SK-N-SH treated with all-trans-retinoic acid at 6 μM for 48 hours (cell line): ENCODE measurements around the gene SLC6A20.

Experiments
- ATAC-seq: fragments of 200-7000 bp; cut with Tn5 transposase; 3 replicates; pipeline ENCODE4 v1.9.1; 2020; ENCODE audit warnings: mild to moderate bottlenecking, moderate library complexity
- ARNTL ChIP-seq: fragments of 450-650 bp; formaldehyde crosslinking; IDR thresholded peaks from 2 replicates; pipeline ENCODE4 v1.5.0; 2020; ENCODE audit warnings: low read depth, mild to moderate bottlenecking, moderate library complexity, borderline replicate concordance
- BACH2 ChIP-seq: fragments of 250-450 bp; sonication (Bioruptor Pico); IDR thresholded peaks from 2 replicates; pipeline ENCODE4 v1.9.0; 2021; ENCODE audit warnings: mild to moderate bottlenecking, borderline replicate concordance
- CREB5 ChIP-seq: fragments of 250-450 bp; sonication (Bioruptor Pico); IDR thresholded peaks from 2 replicates; pipeline ENCODE4 v1.5.1; 2020; ENCODE audit warnings: low read depth, mild to moderate bottlenecking, moderate library complexity
- CSDC2 ChIP-seq: fragments of 250-450 bp; sonication (Bioruptor Pico); IDR thresholded peaks from 2 replicates; pipeline ENCODE4 v1.5.0; 2020; ENCODE audit warnings: mild to moderate bottlenecking, moderate library complexity
- CSRNP3 ChIP-seq: fragments of 250-450 bp; sonication (Bioruptor Pico); IDR thresholded peaks from 2 replicates; pipeline ENCODE4 v1.5.1; 2021; ENCODE audit warnings: mild to moderate bottlenecking, moderate library complexity
- ESRRG ChIP-seq: fragments of 250-450 bp; sonication (Bioruptor Pico); IDR thresholded peaks from 2 replicates; pipeline ENCODE4 v1.6.1; 2021; ENCODE audit warnings: mild to moderate bottlenecking
- ISL1 ChIP-seq: fragments of 250-450 bp; sonication (Bioruptor Pico); IDR thresholded peaks from 2 replicates; pipeline ENCODE4 v2.1.2; 2022; ENCODE audit warnings: mild to moderate bottlenecking, moderate library complexity
- OSR1 ChIP-seq: fragments of 250-450 bp; sonication (Bioruptor Pico); IDR thresholded peaks from 2 replicates; pipeline ENCODE4 v1.8.0; 2022; ENCODE audit warnings: moderate library complexity, mild to moderate bottlenecking, inconsistent platforms
- POU6F1 ChIP-seq: fragments of 250-450 bp; sonication (Bioruptor Pico); IDR thresholded peaks from 2 replicates; pipeline ENCODE4 v1.8.0; 2021; ENCODE audit warnings: low read depth, mild to moderate bottlenecking, moderate library complexity, borderline replicate concordance
- PPARA ChIP-seq: fragments of 250-450 bp; sonication (Bioruptor Pico); IDR thresholded peaks from 2 replicates; pipeline ENCODE4 v1.5.0; 2020; ENCODE audit warnings: mild to moderate bottlenecking, borderline replicate concordance
- RARB ChIP-seq: fragments of 250-450 bp; sonication (Bioruptor Pico); IDR thresholded peaks from 2 replicates; pipeline ENCODE4 v1.8.0; 2021; ENCODE audit warnings: mild to moderate bottlenecking, moderate library complexity
- SNAI2 ChIP-seq: fragments of 250-450 bp; sonication (Bioruptor Pico); IDR thresholded peaks from 2 replicates; pipeline ENCODE4 v1.5.0; 2020; ENCODE audit warnings: mild to moderate bottlenecking, moderate library complexity
- TCF4 ChIP-seq: fragments of 250-450 bp; sonication (Bioruptor Pico); IDR thresholded peaks from 2 replicates; pipeline ENCODE4 v1.8.0; 2021; ENCODE audit warnings: mild to moderate bottlenecking, moderate library complexity, borderline replicate concordance
- TOX ChIP-seq: fragments of 250-450 bp; sonication (Bioruptor Pico); IDR thresholded peaks from 2 replicates; pipeline ENCODE4 v1.8.0; 2021; ENCODE audit warnings: mild to moderate bottlenecking, moderate library complexity, borderline replicate concordance
- TSHZ2 ChIP-seq: fragments of 250-450 bp; sonication (Bioruptor Pico); IDR thresholded peaks from 2 replicates; pipeline ENCODE4 v1.5.0; 2020; ENCODE audit warnings: mild to moderate bottlenecking, moderate library complexity
- ZC3H10 ChIP-seq: fragments of 250-450 bp; sonication (Bioruptor Pico); IDR thresholded peaks from 2 replicates; pipeline ENCODE4 v1.5.1; 2021; ENCODE audit warnings: mild to moderate bottlenecking, moderate library complexity
- ZFP3 ChIP-seq: fragments of 250-450 bp; sonication (Bioruptor Pico); IDR thresholded peaks from 2 replicates; pipeline ENCODE4 v1.5.0; 2020; ENCODE audit warnings: mild to moderate bottlenecking, moderate library complexity
- ZFP30 ChIP-seq: fragments of 450-650 bp; formaldehyde crosslinking; IDR thresholded peaks from 2 replicates; pipeline ENCODE4 v1.5.0; 2022; ENCODE audit warnings: mild to moderate bottlenecking, moderate library complexity
- ZNF565 ChIP-seq: fragments of 450-650 bp; formaldehyde crosslinking; conservative IDR thresholded peaks from 2 replicates; pipeline ENCODE4 v1.5.0; 2020; ENCODE audit warnings: low read depth, mild to moderate bottlenecking, moderate library complexity
- ZNF70 ChIP-seq: fragments of 450-650 bp; formaldehyde crosslinking; IDR thresholded peaks from 2 replicates; pipeline ENCODE4 v1.5.0; 2020; ENCODE audit warnings: mild to moderate bottlenecking, moderate library complexity
- ZNF8 ChIP-seq: fragments of 450-650 bp; formaldehyde crosslinking; IDR thresholded peaks from 2 replicates; pipeline ENCODE4 v1.5.0; 2020; ENCODE audit warnings: mild to moderate bottlenecking, moderate library complexity

SLC6A20 gene

GRCh38 chr3:45774581-45775521 lies 21.5 kb downstream of the SLC6A20 start:
- TF ChIP-seq CSRNP3 (CRISPR knock-in tag) (no peak), ZFP3 (CRISPR knock-in tag) (no peak), ZFP30 (CRISPR knock-in tag) (no peak), SNAI2 (CRISPR knock-in tag) (no peak), ARNTL (CRISPR knock-in tag) (no peak), ESRRG (CRISPR knock-in tag) (no peak), ZNF70 (no peak), PPARA (no peak), RARB (CRISPR knock-in tag) (no peak), ZNF8 (CRISPR knock-in tag) (no peak), CREB5 (CRISPR knock-in tag) (no peak), TCF4 (CRISPR knock-in tag) (no peak), TSHZ2 (CRISPR knock-in tag) (no peak), BACH2 (no peak), ZNF565 (CRISPR knock-in tag) (no peak), ZC3H10 (no peak), ISL1 (CRISPR knock-in tag) (no peak), TOX (no peak)
- ATAC-seq, result no peak

GRCh38 chr3:45773714-45774449 lies 22.5 kb downstream of the SLC6A20 start:
- ATAC-seq, result no peak
- TF ChIP-seq CSRNP3 (CRISPR knock-in tag) (no peak), ZC3H10 (no peak), ARNTL (CRISPR knock-in tag) (no peak), TOX (no peak), CREB5 (CRISPR knock-in tag) (no peak), ZFP3 (CRISPR knock-in tag) (no peak), POU6F1 (CRISPR knock-in tag) (no peak), CSDC2 (CRISPR knock-in tag) (no peak), RARB (CRISPR knock-in tag) (no peak), OSR1 (no peak), ZNF70 (no peak)
